Right lobe of liver (tissue), 6 donors: Measurements from ENCODE around the gene MROH2B. TPM values are rescaled to one million over a fixed set of nuclear protein-coding genes. Genes with fewer than 3 reads are reported as not detected.
A peak's percentile ranks its signal among the peaks of the same experiment; 100 is the strongest.

ENCODE experiments used
- ATAC-seq, 4 donors: fragments of 200-7000 bp; cut with Tn5 transposase; one replicate each; pipeline ENCODE4 v1.9.1; 2020; ENCODE audit warnings: mild to moderate bottlenecking in 4 of 4, moderate library complexity in 4 of 4
- DNase-seq, 3 donors: peaks; one replicate each; pipeline ENCODE4 v3.0.0-alpha.2; 2020
- H3K27ac ChIP-seq, 3 donors: fragments of 200-600 bp; one replicate each; pipeline ENCODE4 v1.8.0; 2022
- H3K27me3 ChIP-seq, 2 donors: fragments of 200-600 bp; one replicate each; pipeline ENCODE4 v1.8.0; 2022
- H3K36me3 ChIP-seq, 4 donors: fragments of 200-600 bp; sonication (generic) in 1 of 4; one replicate each; pipeline versions ENCODE4 v1.5.1 to v1.8.0; 2017 to 2022; ENCODE audit warnings: control low read depth in 1 of 4
- H3K4me1 ChIP-seq, 4 donors: fragments of 200-600 bp; sonication (generic) in 1 of 4; one replicate each; pipeline versions ENCODE4 v1.5.1 to v1.8.0; 2017 to 2022; ENCODE audit warnings: control low read depth in 1 of 4
- H3K4me3 ChIP-seq, 3 donors: fragments of 200-600 bp; one replicate each; pipeline ENCODE4 v1.8.0; 2022
- H3K9me3 ChIP-seq, 4 donors: fragments of 200-600 bp; sonication (generic) in 1 of 4; one replicate each; pipeline versions ENCODE4 v1.5.1 to v1.8.0; 2017 to 2022; ENCODE audit warnings: control low read depth in 1 of 4
- CTCF ChIP-seq, 4 donors: fragments of 200-600 bp in 3 of 4; fragments of 450-650 bp in 1 of 4; IDR thresholded peaks; one replicate each; pipeline versions ENCODE4 v1.5.1 to v1.8.0; 2016 to 2022; ENCODE audit warnings: antibody characterized with exemption in 4 of 4, mild to moderate bottlenecking in 2 of 4
- POLR2A ChIP-seq: fragments of 450-650 bp; IDR thresholded peaks from one replicate; pipeline ENCODE4 v1.6.1; 2017; ENCODE audit warnings: antibody characterized with exemption, mild to moderate bottlenecking
- WGBS: methylation state at CpG from one replicate; pipeline ENCODE4 v1.1.6; 2018; ENCODE audit warnings: low coverage, low lambda C conversion rate; ENCODE audit not compliant: insufficient coverage; ENCODE audit errors: missing lambda C conversion rate; 5-methylcytosine and 5-hydroxymethylcytosine counted together
- intact Hi-C, 2 donors: fragments of 100-400 bp; cut with DNase I; formaldehyde crosslinking; loops; one replicate each; pipeline versions ENCODE4 v1.11.2 to v1.14.1; 2022
- total RNA-seq, 6 experiments: library from RNA; depleted of rRNA in 2 of 6; stranded (reverse); fragments of >200 nt in 2 of 6; fragmentation: NEBNext Ultra II Directional in 3 of 6; extraction: Animal tissue kit (Norgen Biotek cat#: 25700) in 3 of 6; gene quantifications; one replicate each; pipeline versions ENCODE4 v1.1.0 to v1.2.4, GENCODE V29; 2016 to 2023
- donor health status: DM: no; HTN: yes; CAD: no.
- donor health status: DM: no; HTN: no; CAD: no.
- donor health status: DM: no; HTN: no; CAD: no.
- donor health status: DM: no; HTN: yes; CAD: no.
- donor health status: DM: no; HTN: yes; CAD: no.

The MROH2B gene
- total RNA-seq, 6 experiments from 2014 or later: 0.73 to 0.84 TPM; not detected in 4

- TF ChIP-seq CTCF (IDR thresholded peaks at IDR 0.05) (no peak), POLR2A (no peak)
- H3K9me3 ChIP-seq: no peaks in the 10 kb centered on the region
- H3K4me3 ChIP-seq: no peak overlapping the region
- no peak for DNase-seq
- 23% methylated on average over 5 of the region's 5 CpGs for WGBS
- peaks cover 0 to 38% (median 14%) of the 10 kb centered on the region in 4 donors for H3K4me1 ChIP-seq
- no peaks in the 10 kb centered on the region for H3K27me3 ChIP-seq
- ATAC-seq: peak in 3 of 4 donors; percentile 24 to 50 (median 43)
- intact Hi-C loops: no loop called here
- no peaks in the 10 kb centered on the region for H3K36me3 ChIP-seq
- peak overlapping the region; percentile 74 to 78 (median 75) for H3K27ac ChIP-seq
Measured at GRCh38 chr5:40991981-40992559, 79.1 kb downstream of the MROH2B start.

DNA sequence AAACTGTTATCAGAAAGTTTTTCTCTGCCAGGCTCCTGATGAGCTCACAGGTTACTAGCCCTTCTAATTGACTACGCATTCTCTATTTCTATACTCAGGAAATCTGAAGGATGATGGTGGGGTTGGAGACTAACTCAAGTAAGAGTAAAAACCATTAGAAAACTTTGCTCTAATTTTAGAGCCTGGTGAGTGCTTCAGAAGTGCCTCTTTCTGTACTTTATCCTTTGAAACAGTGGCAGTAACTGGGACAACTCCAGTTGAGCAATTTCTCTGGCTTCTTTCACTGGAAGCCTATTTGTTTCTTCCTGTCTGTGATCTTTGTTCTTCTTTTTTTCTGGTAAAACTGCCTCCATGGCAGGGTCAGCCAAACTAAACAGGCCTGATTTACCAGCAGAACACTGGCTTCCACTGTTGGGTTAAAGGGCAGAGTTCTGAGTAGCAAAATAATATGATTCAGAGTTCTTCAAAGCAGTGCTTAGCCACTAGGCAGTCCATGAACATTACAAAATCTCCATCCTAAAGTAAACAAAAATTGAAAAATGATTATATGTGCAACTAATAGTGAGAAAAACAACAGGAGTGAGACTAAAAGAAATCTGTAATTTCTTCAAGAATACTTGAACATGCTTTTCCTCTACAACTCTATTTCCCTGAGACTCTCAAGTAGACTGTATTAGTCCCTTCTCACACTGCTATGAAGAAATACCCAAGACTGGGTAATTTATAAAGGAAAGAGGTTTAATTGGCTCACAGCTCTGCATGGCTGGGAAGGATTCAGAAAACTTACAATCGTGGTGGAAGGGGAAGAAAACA, 79.8 kb downstream of the MROH2B start:
- H3K9me3 ChIP-seq: no peaks in the 10 kb centered on the region
- peak; percentile 92 to 97 (median 94) for ATAC-seq
- peaks cover 0 to 38% (median 14%) of the 10 kb centered on the region in 4 donors for H3K4me1 ChIP-seq
- H3K4me3 ChIP-seq: no peak overlapping the region
- 3% methylated on average over 2 of the region's 2 CpGs for WGBS
- DNase-seq: peak; percentile 40 to 86 (median 56)
- no peaks in the 10 kb centered on the region for H3K27me3 ChIP-seq
- TF ChIP-seq CTCF (IDR thresholded peaks at IDR 0.05) (peak in 1 of 4 donors; percentile 15), POLR2A (peak; percentile 37)
- H3K36me3 ChIP-seq: no peaks in the 10 kb centered on the region
- peak overlapping the region; percentile 75 to 79 (median 78) for H3K27ac ChIP-seq
- intact Hi-C loops: no loop called here

- no peaks in the 10 kb centered on the region for H3K9me3 ChIP-seq
- intact Hi-C loops: no loop called here
- TF ChIP-seq POLR2A: no peak
- no peak for TF ChIP-seq CTCF (IDR thresholded peaks at IDR 0.05)
- peaks cover 0 to 38% (median 14%) of the 10 kb centered on the region in 4 donors for H3K4me1 ChIP-seq
- no peaks in the 10 kb centered on the region for H3K27me3 ChIP-seq
- peak overlapping the region in 2 of 3 donors; percentile 74 to 79 for H3K27ac ChIP-seq
- 89% methylated on average over 8 of the region's 8 CpGs for WGBS
- no peak for DNase-seq
- ATAC-seq: no peak
- H3K4me3 ChIP-seq: no peak overlapping the region
- H3K36me3 ChIP-seq: no peaks in the 10 kb centered on the region
Measured at GRCh38 chr5:40988746-40989510, 82.2 kb downstream of the MROH2B start.

DNA sequence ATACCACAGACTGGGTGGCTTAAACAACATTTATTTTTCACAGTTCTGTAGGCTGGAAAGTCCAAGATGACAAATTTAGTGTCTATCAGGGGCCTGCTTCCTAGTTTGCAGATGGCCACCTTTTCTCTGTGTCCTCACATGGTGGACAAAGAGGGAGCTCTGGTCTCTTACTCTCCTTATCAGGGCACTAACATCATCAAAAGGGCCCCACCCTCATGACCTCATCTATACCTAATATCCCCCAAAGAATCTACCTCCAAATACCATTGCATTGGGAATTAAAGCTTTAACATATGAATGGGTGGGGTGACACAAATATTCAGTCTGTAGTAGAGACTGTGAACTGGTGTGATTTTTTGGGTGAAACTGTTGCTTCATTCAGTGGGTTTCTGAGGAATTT, 83.8 kb downstream of the MROH2B start:
- DNase-seq (no peak), ATAC-seq (no peak)
- intact Hi-C loops: no loop called here
- H3K27me3 ChIP-seq: no peaks in the 10 kb centered on the region
- H3K27ac ChIP-seq: no peak overlapping the region
- peaks cover 0 to 31% (median 11%) of the 10 kb centered on the region in 4 donors for H3K4me1 ChIP-seq
- TF ChIP-seq CTCF (IDR thresholded peaks at IDR 0.05) (no peak), POLR2A (no peak)
- H3K36me3 ChIP-seq: no peaks in the 10 kb centered on the region
- H3K4me3 ChIP-seq: no peak overlapping the region
- no peaks in the 10 kb centered on the region for H3K9me3 ChIP-seq
